Measurements from ENCODE around the gene VWC2L. TPM values are rescaled to one million over a fixed set of nuclear protein-coding genes. Genes with fewer than 3 reads are reported as not detected.
A peak's percentile ranks its signal among the peaks of the same experiment; 100 is the strongest.

Gene VWC2L
- total and polyA plus RNA-seq, 2 donors from 2014 or later: 0.09 TPM; not detected in 1

DNA sequence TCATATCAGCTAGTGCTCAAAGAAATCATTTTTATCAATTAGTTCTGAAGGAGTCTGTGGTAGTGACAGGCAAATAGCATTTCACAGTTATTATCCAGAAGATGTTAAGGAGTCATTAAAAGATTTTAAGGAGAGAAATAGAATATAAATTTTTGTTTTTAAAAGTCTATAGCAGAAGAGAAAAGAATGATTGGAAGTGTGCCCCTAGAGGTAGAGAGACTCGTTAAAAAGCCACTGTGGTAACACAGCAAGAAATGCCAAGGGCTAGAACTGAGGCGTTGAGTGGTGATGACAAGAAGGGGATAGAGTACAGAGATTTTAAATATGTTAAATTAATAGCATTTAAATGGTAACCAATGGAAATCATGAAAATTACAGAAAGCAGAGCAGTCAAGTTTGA is 78.3 kb downstream of the VWC2L start:
- DNase-seq: no peak

GRCh38 chr2:214489702-214490101 is 78.8 kb downstream of the VWC2L start:
- Histone ChIP-seq H3K4me1 (ENCODE audit: control insufficient read depth in 2 of 3, insufficient read depth in 2 of 3, low read depth in 1 of 3, low read length in 3 of 3) (no peaks in the 10 kb centered on the region), H3K9me3 (ENCODE audit: control insufficient read depth in 2 of 3, insufficient read depth in 1 of 3, low read length in 3 of 3) (no peaks in the 10 kb centered on the region), H3K36me3 (ENCODE audit: control insufficient read depth in 2 of 3, insufficient read depth in 3 of 3, low read length in 3 of 3) (no peaks in the 10 kb centered on the region), H3K27me3 (ENCODE audit: control insufficient read depth, insufficient read depth, low read length) (no peaks in the 10 kb centered on the region), H3K4me3 (ENCODE audit: low read length in 3 of 3) (no peak overlapping the region), H3K9ac (ENCODE audit: low read length in 3 of 3) (no peak overlapping the region), H3K27ac (ENCODE audit: low read depth in 2 of 2, low read length in 2 of 2) (no peak overlapping the region)
- FAIRE-seq: no peak
- intact Hi-C loops (cut with DNase I): no loop called here
- TF ChIP-seq CTCF (IDR thresholded peaks at IDR 0.05; ENCODE audit: borderline replicate concordance, extremely low read depth, insufficient read depth): no peak
- DNase-seq: no peak

More for the DNA sequence above, 78.3 kb downstream of the VWC2L start:
- FAIRE-seq: no peak
- Histone ChIP-seq H3K36me3 (ENCODE audit: control insufficient read depth in 2 of 3, insufficient read depth in 3 of 3, low read length in 3 of 3) (no peaks in the 10 kb centered on the region), H3K27me3 (ENCODE audit: control insufficient read depth, insufficient read depth, low read length) (no peaks in the 10 kb centered on the region), H3K4me3 (ENCODE audit: low read length in 3 of 3) (no peak overlapping the region), H3K9ac (ENCODE audit: low read length in 3 of 3) (no peak overlapping the region), H3K9me3 (ENCODE audit: control insufficient read depth in 2 of 3, insufficient read depth in 1 of 3, low read length in 3 of 3) (no peaks in the 10 kb centered on the region), H3K27ac (ENCODE audit: low read depth in 2 of 2, low read length in 2 of 2) (no peak overlapping the region), H3K4me1 (ENCODE audit: control insufficient read depth in 2 of 3, insufficient read depth in 2 of 3, low read depth in 1 of 3, low read length in 3 of 3) (no peaks in the 10 kb centered on the region)
- no peak for TF ChIP-seq CTCF (IDR thresholded peaks at IDR 0.05; ENCODE audit: borderline replicate concordance, extremely low read depth, insufficient read depth)
- intact Hi-C loops (cut with DNase I): no loop called here

GRCh38 chr2:214492152-214492551 is 81.3 kb downstream of the VWC2L start:
- no peaks in the 10 kb centered on the region for H3K27me3 ChIP-seq (ENCODE audit: control insufficient read depth, insufficient read depth, low read length)
- no peaks in the 10 kb centered on the region for H3K9me3 ChIP-seq (ENCODE audit: control insufficient read depth in 2 of 3, insufficient read depth in 1 of 3, low read length in 3 of 3)
- DNase-seq (peak in 1 of 5 donors; percentile 6), FAIRE-seq (no peak)
- no peaks in the 10 kb centered on the region for H3K36me3 ChIP-seq (ENCODE audit: control insufficient read depth in 2 of 3, insufficient read depth in 3 of 3, low read length in 3 of 3)
- no peak overlapping the region for H3K27ac ChIP-seq (ENCODE audit: low read depth in 2 of 2, low read length in 2 of 2)
- no peak for TF ChIP-seq CTCF (IDR thresholded peaks at IDR 0.05; ENCODE audit: borderline replicate concordance, extremely low read depth, insufficient read depth)
- H3K4me3 ChIP-seq (ENCODE audit: low read length in 3 of 3): no peak overlapping the region
- H3K9ac ChIP-seq (ENCODE audit: low read length in 3 of 3): no peak overlapping the region
- H3K4me1 ChIP-seq (ENCODE audit: control insufficient read depth in 2 of 3, insufficient read depth in 2 of 3, low read depth in 1 of 3, low read length in 3 of 3): no peaks in the 10 kb centered on the region
- intact Hi-C loops (cut with DNase I): no loop called here

DNA sequence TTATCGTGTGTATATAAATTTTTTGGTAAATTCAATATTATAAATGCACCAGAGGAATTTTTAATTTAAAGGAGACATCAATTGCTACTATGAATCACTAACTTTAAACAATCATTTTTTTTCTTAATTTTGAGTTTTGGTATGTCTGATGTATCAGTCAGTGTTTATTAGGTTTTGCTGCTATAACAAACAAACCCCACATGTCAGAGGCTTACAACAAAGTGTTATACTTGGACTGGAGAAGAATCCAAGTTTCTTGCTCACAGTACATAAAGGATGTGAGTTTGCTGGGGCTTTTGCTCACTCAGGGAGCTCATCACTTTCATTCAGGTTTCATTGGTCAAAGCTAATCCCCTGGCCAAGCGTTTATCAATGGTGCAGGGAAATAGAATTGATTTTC is 81.8 kb downstream of the VWC2L start:
- no peak for FAIRE-seq
- TF ChIP-seq CTCF (IDR thresholded peaks at IDR 0.05; ENCODE audit: borderline replicate concordance, extremely low read depth, insufficient read depth): no peak

More for the DNA sequence above, 81.8 kb downstream of the VWC2L start:
- intact Hi-C loops (cut with DNase I): no loop called here
- H3K4me1 ChIP-seq (ENCODE audit: control insufficient read depth in 2 of 3, insufficient read depth in 2 of 3, low read depth in 1 of 3, low read length in 3 of 3): no peaks in the 10 kb centered on the region
- no peaks in the 10 kb centered on the region for H3K27me3 ChIP-seq (ENCODE audit: control insufficient read depth, insufficient read depth, low read length)
- H3K27ac ChIP-seq (ENCODE audit: low read depth in 2 of 2, low read length in 2 of 2): no peak overlapping the region
- H3K9me3 ChIP-seq (ENCODE audit: control insufficient read depth in 2 of 3, insufficient read depth in 1 of 3, low read length in 3 of 3): no peaks in the 10 kb centered on the region
- H3K9ac ChIP-seq (ENCODE audit: low read length in 3 of 3): no peak overlapping the region
- no peaks in the 10 kb centered on the region for H3K36me3 ChIP-seq (ENCODE audit: control insufficient read depth in 2 of 3, insufficient read depth in 3 of 3, low read length in 3 of 3)
- no peak for DNase-seq
- H3K4me3 ChIP-seq (ENCODE audit: low read length in 3 of 3): no peak overlapping the region
